HFF-Myc (cell line): ENCODE data around the gene LDB2.

ENCODE experiments used
- DNase-seq: peaks from one replicate; pipeline ENCODE4 v3.0.0-alpha.2; 2011; ENCODE audit warnings: low read depth; ENCODE audit errors: extremely low read depth
- H3K4me3 ChIP-seq: replicated peaks from 2 replicates; pipeline ENCODE4 v1.5.1; 2011; ENCODE audit warnings: low read depth, mild to moderate bottlenecking, control low read depth, low read length
- CTCF ChIP-seq: IDR thresholded peaks from 2 replicates; pipeline ENCODE4 v1.5.1; 2012; ENCODE audit warnings: mild to moderate bottlenecking, low read depth, low read length, control low read depth; ENCODE audit errors: missing control alignments

Gene LDB2

GRCh38 chr4:16617011-16617410 is 281.4 kb downstream of the LDB2 start:
- H3K4me3 ChIP-seq, result no peak overlapping the region
- TF ChIP-seq CTCF, result no peak
- DNase-seq, result no peak

GRCh38 chr4:16609170-16609758 is 289.2 kb downstream of the LDB2 start:
- TF ChIP-seq CTCF, result no peak
- DNase-seq, result no peak
- H3K4me3 ChIP-seq, result no peak overlapping the region

- no peak overlapping the region for H3K4me3 ChIP-seq
- no peak for DNase-seq
These were observed 289.8 kb downstream of the LDB2 start for GRCh38 chr4:16608611-16609125.

GRCh38 chr4:16608123-16608522 is 290.3 kb downstream of the LDB2 start:
- DNase-seq, result no peak
- TF ChIP-seq CTCF, result no peak
- no peak overlapping the region for H3K4me3 ChIP-seq

More at GRCh38 chr4:16608611-16609125, 289.8 kb downstream of the LDB2 start:
- no peak for TF ChIP-seq CTCF

DNA sequence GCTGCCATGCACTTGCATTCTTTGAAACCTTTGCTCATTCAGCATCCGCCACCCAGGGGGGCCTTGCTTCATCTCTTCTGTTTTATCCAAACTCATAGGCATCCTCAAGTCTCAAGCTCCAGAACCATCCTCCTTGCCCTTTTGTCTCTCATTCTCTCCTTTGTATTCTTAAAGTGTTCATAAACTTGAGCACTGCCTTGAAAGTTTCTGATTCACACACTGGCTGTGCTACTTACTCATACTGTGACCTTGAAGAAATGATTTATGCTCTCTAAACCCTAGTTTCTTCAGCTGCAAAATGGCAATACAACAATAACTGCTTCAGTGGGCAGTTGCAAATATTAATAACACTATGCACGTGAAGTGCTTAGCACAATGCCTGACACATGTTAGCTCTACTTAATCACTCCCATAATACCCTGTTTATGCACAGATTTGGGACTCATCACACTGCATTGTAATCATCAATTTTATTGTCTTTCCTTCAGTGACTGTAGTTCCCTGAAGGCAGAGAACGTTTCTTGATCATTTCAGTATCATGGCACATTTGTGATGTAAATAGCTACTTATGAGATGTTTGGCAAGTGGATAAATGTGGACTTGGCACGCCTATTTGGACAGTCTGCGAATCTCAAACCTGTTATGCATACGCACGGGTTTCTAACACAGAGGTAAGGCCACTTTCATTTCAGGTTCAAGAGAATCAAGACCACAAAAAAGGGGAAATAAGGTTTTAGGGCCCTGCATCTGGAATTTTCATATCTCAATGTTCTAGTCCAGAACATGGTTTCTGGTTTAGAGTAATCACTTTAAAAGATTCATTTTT is 291.0 kb downstream of the LDB2 start:
- no peak for TF ChIP-seq CTCF
- no peak for DNase-seq

GRCh38 chr4:16606691-16607090 is 291.8 kb downstream of the LDB2 start:
- TF ChIP-seq CTCF, result no peak

More for the DNA sequence above, 291.0 kb downstream of the LDB2 start:
- H3K4me3 ChIP-seq, result no peak overlapping the region

More at GRCh38 chr4:16606691-16607090, 291.8 kb downstream of the LDB2 start:
- no peak for DNase-seq
- H3K4me3 ChIP-seq, result no peak overlapping the region
